Measurements from ENCODE around the gene RPTOR.

RPTOR gene

GRCh38 chr17:80701730-80702129 lies 157.1 kb downstream of the RPTOR start (continued):
- TF ChIP-seq AEBP2 (tag by site-specific recombination; IDR thresholded peaks at IDR 0.05; ENCODE audit: borderline replicate concordance) (no peak), ZNF530 (tag by site-specific recombination; IDR thresholded peaks at IDR 0.05; ENCODE audit: low read depth) (no peak), ZNF341 (tag by site-specific recombination; IDR thresholded peaks at IDR 0.05; ENCODE audit: low read depth) (no peak)

GRCh38 chr17:80702315-80703141 lies 157.9 kb downstream of the RPTOR start:
- no peaks in the 10 kb centered on the region for H3K9me3 ChIP-seq (ENCODE audit: control insufficient read depth, insufficient read depth, low read depth, low read length)
- TF ChIP-seq ZNF121 (tag by site-specific recombination; IDR thresholded peaks at IDR 0.05) (no peak), ZNF362 (tag by site-specific recombination; IDR thresholded peaks at IDR 0.05) (no peak), AEBP2 (tag by site-specific recombination; IDR thresholded peaks at IDR 0.05; ENCODE audit: borderline replicate concordance) (no peak), ZNF184 (tag by site-specific recombination; IDR thresholded peaks at IDR 0.05) (no peak), YY2 (tag by site-specific recombination; IDR thresholded peaks at IDR 0.05) (no peak), ZNF561 (tag by site-specific recombination; IDR thresholded peaks at IDR 0.05; ENCODE audit: borderline replicate concordance) (no peak), ZNF449 (tag by site-specific recombination; IDR thresholded peaks at IDR 0.05) (no peak), WT1 (tag by site-specific recombination; IDR thresholded peaks at IDR 0.05) (no peak), ZNF311 (tag by site-specific recombination; IDR thresholded peaks at IDR 0.05; ENCODE audit: borderline replicate concordance) (no peak), ZNF112 (tag by site-specific recombination; IDR thresholded peaks at IDR 0.05) (no peak), ZNF629 (tag by site-specific recombination; IDR thresholded peaks at IDR 0.05) (no peak), TSHZ1 (tag by site-specific recombination; IDR thresholded peaks at IDR 0.05; ENCODE audit: borderline replicate concordance) (no peak), ZNF211 (tag by site-specific recombination; IDR thresholded peaks at IDR 0.05; ENCODE audit: low read depth) (no peak), ZNF391 (tag by site-specific recombination; IDR thresholded peaks at IDR 0.05; ENCODE audit: borderline replicate concordance, low read depth) (no peak), ZNF544 (tag by site-specific recombination; IDR thresholded peaks at IDR 0.05) (no peak), ZSCAN30 (tag by site-specific recombination; IDR thresholded peaks at IDR 0.05) (no peak), ZBTB17 (tag by site-specific recombination; IDR thresholded peaks at IDR 0.05) (no peak)
- CTCF ChIA-PET = interaction anchor here (0.5 kb wide), 1 partner anchor 286 kb away, joined by 3 read pairs; no protein-coding TSS in a partner anchor
- H3K27ac ChIP-seq (ENCODE audit: extremely low read depth, low read depth, low read length) = no peak overlapping the region
- H3K4me3 ChIP-seq (ENCODE audit: low read depth, low read length) = no peak overlapping the region
- 0 out of 3 replicates have a peak, but pooled peaks cover 0 to 4% of the 10 kb centered on the region in 2 experiments for H3K36me3 ChIP-seq (ENCODE audit: control insufficient read depth in 2 of 2, insufficient read depth in 1 of 2, low read length in 2 of 2)
- POLR2A ChIA-PET = no interaction called here
- H3K4me1 ChIP-seq (ENCODE audit: control insufficient read depth, insufficient read depth, low read length) = peaks cover 15% of the 10 kb centered on the region
